Stimulated activated CD8-positive, alpha-beta memory T cell treated with anti-CD3 and anti-CD28 coated beads, Interleukin-12 subunit alpha, Interleukin-12 subunit beta, amount 100 ng/mL, for 1 hour (primary cell): ENCODE results near the gene FAM83B.

Source experiments
- DNase-seq: peaks from one replicate; pipeline ENCODE4 v3.0.0-alpha.2; 2020; ENCODE audit warnings: low read depth

The FAM83B gene

GRCh38 chr6:54981276-54981609, 134.7 kb downstream of the FAM83B start:
- DNase-seq = no peak

- no peak for DNase-seq
Observed at GRCh38 chr6:54981647-54982046, 135.1 kb downstream of the FAM83B start.

GRCh38 chr6:54987633-54988290, 141.2 kb downstream of the FAM83B start:
- no peak for DNase-seq

GRCh38 chr6:54988576-54988975, 142.0 kb downstream of the FAM83B start:
- no peak for DNase-seq

DNA sequence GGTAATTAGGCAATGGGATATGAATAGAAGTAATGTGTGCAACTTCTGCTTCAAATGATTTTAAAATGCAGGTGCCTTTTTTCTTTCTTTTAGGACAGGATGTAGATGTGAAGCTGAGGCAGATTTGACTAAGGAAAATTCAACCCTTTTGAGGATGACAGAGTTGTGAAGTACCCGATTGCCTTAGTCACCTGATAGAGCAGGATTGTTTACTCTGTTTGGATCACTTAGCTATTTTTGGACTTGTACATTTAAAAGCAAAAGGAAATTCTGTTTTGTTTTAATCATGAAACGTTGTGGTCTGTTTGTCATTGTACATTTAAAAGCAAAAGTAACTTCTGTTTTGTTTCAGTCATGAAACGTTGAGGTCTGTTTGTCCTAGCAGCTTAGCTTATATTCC, 143.4 kb downstream of the FAM83B start:
- DNase-seq = no peak
